Activated naive CD8-positive, alpha-beta T cell treated with anti-CD3 and anti-CD28 coated beads for 36 hours (primary cell): ENCODE results near the gene TWSG1. TPM values are rescaled to one million over a fixed set of nuclear protein-coding genes. Genes with fewer than 3 reads are reported as not detected.
"Not testable (repeated sequence)": the region's sequence is repeated elsewhere in the genome, so short reads cannot be mapped to it uniquely, and the experiment has no call there.

Experiments used
- DNase-seq: peaks from one replicate; pipeline ENCODE4 v3.0.0; 2021
- H3K27ac Mint-ChIP-seq: one replicate; pipeline ENCODE4 v1.8.0; 2022; ENCODE audit warnings: mild to moderate bottlenecking, moderate library complexity, mixed read lengths
- H3K27me3 Mint-ChIP-seq: one replicate; pipeline ENCODE4 v1.8.0; 2022; ENCODE audit warnings: mild to moderate bottlenecking, mixed read lengths
- H3K36me3 Mint-ChIP-seq: one replicate; pipeline ENCODE4 v1.8.0; 2021; ENCODE audit warnings: mild to moderate bottlenecking, mixed read lengths
- H3K4me1 Mint-ChIP-seq: one replicate; pipeline ENCODE4 v1.8.0; 2021; ENCODE audit warnings: mixed read lengths
- H3K4me3 Mint-ChIP-seq: one replicate; pipeline ENCODE4 v1.8.0; 2022; ENCODE audit warnings: mild to moderate bottlenecking, moderate library complexity, mixed read lengths
- H3K9me3 Mint-ChIP-seq: one replicate; pipeline ENCODE4 v1.8.0; 2022; ENCODE audit warnings: mixed read lengths
- total RNA-seq, 2 experiments: library from RNA; stranded (reverse); gene quantifications; one replicate each; pipeline ENCODE4 v1.2.3, GENCODE V29; 2021

Gene TWSG1
- total RNA-seq, 2 experiments from 2014 or later = 11.3 to 12.8 TPM

GRCh38 chr18:9354256-9354655 is 19.7 kb downstream of the TWSG1 start:
- Mint-ChIP-seq H3K36me3 (peaks cover 4% of the 10 kb centered on the region), H3K4me3 (no peak overlapping the region), H3K27me3 (no peaks in the 10 kb centered on the region), H3K9me3 (peaks cover 1% of the 10 kb centered on the region), H3K27ac (no peak overlapping the region), H3K4me1 (peaks cover 12% of the 10 kb centered on the region)
- DNase-seq = no peak

GRCh38 chr18:9356976-9357375 is 22.4 kb downstream of the TWSG1 start:
- Mint-ChIP-seq H3K4me1 (peaks cover 13% of the 10 kb centered on the region), H3K4me3 (no peak overlapping the region), H3K27ac (no peak overlapping the region), H3K9me3 (peaks cover 1% of the 10 kb centered on the region), H3K27me3 (no peaks in the 10 kb centered on the region), H3K36me3 (peaks cover 13% of the 10 kb centered on the region)
- no peak for DNase-seq

GRCh38 chr18:9359796-9360195 is 25.2 kb downstream of the TWSG1 start:
- Mint-ChIP-seq H3K36me3 (peaks cover 15% of the 10 kb centered on the region), H3K9me3 (no peaks in the 10 kb centered on the region), H3K27me3 (no peaks in the 10 kb centered on the region), H3K4me1 (peaks cover 3% of the 10 kb centered on the region), H3K27ac (no peak overlapping the region), H3K4me3 (no peak overlapping the region)
- no peak for DNase-seq

GRCh38 chr18:9361191-9361590 is 26.6 kb downstream of the TWSG1 start:
- no peaks in the 10 kb centered on the region for H3K9me3 Mint-ChIP-seq
- no peak overlapping the region for H3K27ac Mint-ChIP-seq
- DNase-seq = no peak
- H3K4me1 Mint-ChIP-seq = peaks cover 3% of the 10 kb centered on the region
- no peak overlapping the region for H3K4me3 Mint-ChIP-seq
- no peaks in the 10 kb centered on the region for H3K27me3 Mint-ChIP-seq
- H3K36me3 Mint-ChIP-seq = peaks cover 17% of the 10 kb centered on the region

- H3K27me3 Mint-ChIP-seq = no peaks in the 10 kb centered on the region
- no peak for DNase-seq
- H3K9me3 Mint-ChIP-seq = no peaks in the 10 kb centered on the region
- H3K4me3 Mint-ChIP-seq = no peak overlapping the region
- peaks cover 21% of the 10 kb centered on the region for H3K36me3 Mint-ChIP-seq
- H3K4me1 Mint-ChIP-seq = peaks cover 3% of the 10 kb centered on the region
- H3K27ac Mint-ChIP-seq = no peak overlapping the region
These were observed 28.3 kb downstream of the TWSG1 start for GRCh38 chr18:9362869-9363268.

GRCh38 chr18:9364242-9364641 is 29.7 kb downstream of the TWSG1 start:
- H3K27me3 Mint-ChIP-seq = no peaks in the 10 kb centered on the region
- no peaks in the 10 kb centered on the region for H3K9me3 Mint-ChIP-seq
- peaks cover 3% of the 10 kb centered on the region for H3K4me1 Mint-ChIP-seq
- H3K36me3 Mint-ChIP-seq = peaks cover 23% of the 10 kb centered on the region
- H3K4me3 Mint-ChIP-seq = no peak overlapping the region
- H3K27ac Mint-ChIP-seq = no peak overlapping the region
- no peak for DNase-seq

GRCh38 chr18:9365406-9365805 is 30.8 kb downstream of the TWSG1 start:
- DNase-seq = no peak
- Mint-ChIP-seq H3K27me3 (no peaks in the 10 kb centered on the region), H3K9me3 (no peaks in the 10 kb centered on the region), H3K36me3 (peaks cover 27% of the 10 kb centered on the region), H3K27ac (no peak overlapping the region), H3K4me3 (no peak overlapping the region), H3K4me1 (peaks cover 3% of the 10 kb centered on the region)

- peaks cover 26% of the 10 kb centered on the region for H3K36me3 Mint-ChIP-seq
- no peak overlapping the region for H3K27ac Mint-ChIP-seq
- H3K27me3 Mint-ChIP-seq = no peaks in the 10 kb centered on the region
- H3K4me3 Mint-ChIP-seq = no peak overlapping the region
- no peaks in the 10 kb centered on the region for H3K9me3 Mint-ChIP-seq
- peaks cover 3% of the 10 kb centered on the region for H3K4me1 Mint-ChIP-seq
- DNase-seq = no peak
These were observed 31.6 kb downstream of the TWSG1 start for GRCh38 chr18:9366126-9366714.

GRCh38 chr18:9373254-9373653 is 38.7 kb downstream of the TWSG1 start:
- H3K4me3 Mint-ChIP-seq, DNase-seq, H3K9me3 Mint-ChIP-seq, H3K4me1 Mint-ChIP-seq, H3K27ac Mint-ChIP-seq, H3K27me3 Mint-ChIP-seq: not testable (repeated sequence)
- H3K36me3 Mint-ChIP-seq = peaks cover 17% of the 10 kb centered on the region

- H3K36me3 Mint-ChIP-seq = peaks cover 6% of the 10 kb centered on the region
- H3K27ac Mint-ChIP-seq = no peak overlapping the region
- H3K27me3 Mint-ChIP-seq = no peaks in the 10 kb centered on the region
- no peaks in the 10 kb centered on the region for H3K4me1 Mint-ChIP-seq
- DNase-seq = no peak
- H3K9me3 Mint-ChIP-seq = peaks cover 3% of the 10 kb centered on the region
- H3K4me3 Mint-ChIP-seq = no peak overlapping the region
These were observed 44.5 kb downstream of the TWSG1 start for GRCh38 chr18:9379118-9379517.

- no peak overlapping the region for H3K4me3 Mint-ChIP-seq
- DNase-seq = no peak
- no peak overlapping the region for H3K27ac Mint-ChIP-seq
- no peaks in the 10 kb centered on the region for H3K4me1 Mint-ChIP-seq
- no peaks in the 10 kb centered on the region for H3K27me3 Mint-ChIP-seq
- peaks cover 3% of the 10 kb centered on the region for H3K9me3 Mint-ChIP-seq
- peaks cover 8% of the 10 kb centered on the region for H3K36me3 Mint-ChIP-seq
These were observed 45.5 kb downstream of the TWSG1 start for GRCh38 chr18:9380101-9380500.

- Mint-ChIP-seq H3K27ac (no peak overlapping the region), H3K9me3 (peaks cover 3% of the 10 kb centered on the region), H3K4me3 (no peak overlapping the region), H3K36me3 (peaks cover 8% of the 10 kb centered on the region), H3K27me3 (no peaks in the 10 kb centered on the region), H3K4me1 (no peaks in the 10 kb centered on the region)
- no peak for DNase-seq
These were observed 46.2 kb downstream of the TWSG1 start for GRCh38 chr18:9380621-9381395.

GRCh38 chr18:9386879-9387278 is 52.3 kb downstream of the TWSG1 start:
- Mint-ChIP-seq H3K9me3 (peaks cover 6% of the 10 kb centered on the region), H3K27ac (no peak overlapping the region), H3K27me3 (no peaks in the 10 kb centered on the region), H3K36me3 (peaks cover 22% of the 10 kb centered on the region), H3K4me3 (no peak overlapping the region), H3K4me1 (no peaks in the 10 kb centered on the region)
- DNase-seq = no peak

- Mint-ChIP-seq H3K36me3 (peaks cover 27% of the 10 kb centered on the region), H3K4me3 (no peak overlapping the region), H3K9me3 (peaks cover 6% of the 10 kb centered on the region), H3K27me3 (no peaks in the 10 kb centered on the region), H3K4me1 (no peaks in the 10 kb centered on the region), H3K27ac (no peak overlapping the region)
- no peak for DNase-seq
These were observed 53.3 kb downstream of the TWSG1 start for GRCh38 chr18:9387891-9388290.

GRCh38 chr18:9389706-9390105 is 55.1 kb downstream of the TWSG1 start:
- H3K36me3 Mint-ChIP-seq = peaks cover 26% of the 10 kb centered on the region
- no peaks in the 10 kb centered on the region for H3K27me3 Mint-ChIP-seq
- H3K4me3 Mint-ChIP-seq = no peak overlapping the region
- H3K9me3 Mint-ChIP-seq = peaks cover 6% of the 10 kb centered on the region
- DNase-seq = no peak
- H3K27ac Mint-ChIP-seq = no peak overlapping the region
- H3K4me1 Mint-ChIP-seq = no peaks in the 10 kb centered on the region

- H3K4me1 Mint-ChIP-seq = peaks cover 7% of the 10 kb centered on the region
- H3K9me3 Mint-ChIP-seq = peaks cover 6% of the 10 kb centered on the region
These were observed 58.2 kb downstream of the TWSG1 start for GRCh38 chr18:9392726-9393125.

More at GRCh38 chr18:9392726-9393125, 58.2 kb downstream of the TWSG1 start:
- Mint-ChIP-seq H3K27me3 (no peaks in the 10 kb centered on the region), H3K27ac (no peak overlapping the region), H3K36me3 (peaks cover 32% of the 10 kb centered on the region), H3K4me3 (no peak overlapping the region)
- DNase-seq = no peak
